KBM-7 (cell line): ENCODE results near the gene IL1RAP.
A peak's percentile ranks its signal among the peaks of the same experiment; 100 is the strongest.
"Not testable (repeated sequence)": the region's sequence is repeated elsewhere in the genome, so short reads cannot be mapped to it uniquely, and the experiment has no call there.

Source experiments
- DNase-seq: peaks from one replicate; pipeline ENCODE4 v3.0.0-alpha.2; 2015
- in situ Hi-C: fragments of 300-500 bp; cut with MboI; formaldehyde crosslinking; loops from 2 replicates; pipeline ENCODE4 v1.14.3; 2020; ENCODE audit warnings: low sequenced_read_pairs, low pct_unique_long_range_greater_than_20kb, mixed read lengths

The IL1RAP gene

GRCh38 chr3:190621927-190622326 is 108.0 kb downstream of the IL1RAP start:
- DNase-seq = no peak
- in situ Hi-C loops = no loop called here

DNA sequence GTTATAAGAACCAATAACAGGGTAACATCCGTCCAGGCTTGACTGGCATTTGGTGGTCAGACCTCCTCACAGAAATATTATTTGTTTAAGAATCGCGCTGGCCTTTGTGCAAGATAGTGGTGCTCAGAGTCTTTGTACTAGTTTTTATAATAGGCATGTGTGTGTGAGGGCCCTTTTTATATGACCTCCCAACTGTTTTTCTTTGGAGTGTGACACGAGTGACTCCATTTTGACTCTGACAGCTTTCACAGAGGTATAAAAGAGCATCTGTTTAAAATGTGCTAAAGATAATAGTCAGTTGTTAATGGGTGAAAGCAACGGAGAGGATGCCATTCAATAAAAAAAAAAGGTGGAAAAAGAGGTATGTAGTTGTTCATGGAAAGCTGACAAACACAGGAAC is 110.4 kb downstream of the IL1RAP start:
- DNase-seq = no peak
- in situ Hi-C loops = no loop called here

DNA sequence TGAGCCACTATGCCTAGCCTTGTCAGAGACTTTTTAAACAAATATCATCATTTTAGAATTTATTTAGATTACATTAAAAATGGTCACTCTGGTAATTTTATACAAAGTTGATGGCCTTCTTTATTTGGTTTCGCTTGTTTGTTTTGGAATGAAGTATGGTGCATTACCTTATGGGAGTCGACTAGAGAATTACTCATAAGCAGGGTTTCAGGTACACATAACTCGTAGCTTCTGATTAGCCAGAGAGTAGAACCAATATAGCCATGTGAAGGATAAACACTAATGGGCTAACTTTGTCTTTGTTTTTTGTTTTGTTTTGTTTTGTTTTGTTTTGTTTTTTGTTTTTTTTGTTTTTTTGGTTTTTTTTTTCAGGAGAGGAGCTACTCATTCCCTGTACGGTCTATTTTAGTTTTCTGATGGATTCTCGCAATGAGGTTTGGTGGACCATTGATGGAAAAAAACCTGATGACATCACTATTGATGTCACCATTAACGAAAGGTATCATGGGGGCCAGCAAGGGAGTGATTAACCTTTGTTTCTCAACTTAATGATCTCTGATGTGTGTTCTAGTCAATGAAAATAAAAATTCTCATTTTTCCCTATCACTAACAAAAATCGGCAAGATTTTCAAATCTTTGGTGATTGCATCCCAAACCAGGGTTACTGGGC is 113.2 kb downstream of the IL1RAP start:
- in situ Hi-C loops = no loop called here
- no peak for DNase-seq

DNA sequence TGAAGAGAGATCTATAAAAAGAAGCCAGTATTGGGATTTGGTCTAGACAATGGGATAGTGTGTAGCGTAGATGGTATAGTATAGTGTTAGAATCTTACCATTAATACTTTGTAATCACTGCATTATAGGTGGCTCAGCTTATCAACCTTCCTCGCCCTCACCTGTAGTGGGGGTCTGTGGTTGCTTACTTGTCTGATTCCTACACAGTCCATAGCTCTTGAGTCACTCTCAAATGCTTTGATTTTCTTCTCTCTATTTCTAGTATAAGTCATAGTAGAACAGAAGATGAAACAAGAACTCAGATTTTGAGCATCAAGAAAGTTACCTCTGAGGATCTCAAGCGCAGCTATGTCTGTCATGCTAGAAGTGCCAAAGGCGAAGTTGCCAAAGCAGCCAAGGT is 115.2 kb downstream of the IL1RAP start:
- in situ Hi-C loops = no loop called here
- no peak for DNase-seq

DNA sequence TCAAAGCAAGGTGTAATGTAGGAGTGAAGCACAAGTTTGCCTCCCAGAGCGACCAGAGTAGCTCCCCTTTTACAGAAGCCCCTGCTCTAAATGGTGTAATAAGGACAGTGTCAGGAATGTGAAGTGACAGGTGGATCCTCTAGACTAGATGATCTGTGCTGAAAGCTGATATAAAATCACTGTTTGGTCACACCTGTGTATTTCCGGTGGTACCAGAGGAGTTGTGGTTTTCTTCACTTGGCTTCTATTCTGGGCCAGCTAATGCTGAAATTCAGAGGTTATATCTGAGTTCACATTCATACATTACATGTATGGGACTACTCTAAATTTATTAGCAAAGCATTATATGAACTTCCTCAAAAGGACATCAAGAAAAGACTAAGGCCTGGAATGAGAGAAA is 117.4 kb downstream of the IL1RAP start:
- in situ Hi-C loops = no loop called here
- no peak for DNase-seq

GRCh38 chr3:190641564-190641963 is 127.7 kb downstream of the IL1RAP start:
- DNase-seq = no peak
- in situ Hi-C loops = no loop called here

GRCh38 chr3:190642016-190642415 is 128.1 kb downstream of the IL1RAP start:
- DNase-seq = no peak
- in situ Hi-C loops = no loop called here

GRCh38 chr3:190644035-190644434 is 130.2 kb downstream of the IL1RAP start:
- DNase-seq = no peak
- in situ Hi-C loops = no loop called here

GRCh38 chr3:190644766-190645165 is 130.9 kb downstream of the IL1RAP start:
- no peak for DNase-seq
- in situ Hi-C loops = no loop called here

DNA sequence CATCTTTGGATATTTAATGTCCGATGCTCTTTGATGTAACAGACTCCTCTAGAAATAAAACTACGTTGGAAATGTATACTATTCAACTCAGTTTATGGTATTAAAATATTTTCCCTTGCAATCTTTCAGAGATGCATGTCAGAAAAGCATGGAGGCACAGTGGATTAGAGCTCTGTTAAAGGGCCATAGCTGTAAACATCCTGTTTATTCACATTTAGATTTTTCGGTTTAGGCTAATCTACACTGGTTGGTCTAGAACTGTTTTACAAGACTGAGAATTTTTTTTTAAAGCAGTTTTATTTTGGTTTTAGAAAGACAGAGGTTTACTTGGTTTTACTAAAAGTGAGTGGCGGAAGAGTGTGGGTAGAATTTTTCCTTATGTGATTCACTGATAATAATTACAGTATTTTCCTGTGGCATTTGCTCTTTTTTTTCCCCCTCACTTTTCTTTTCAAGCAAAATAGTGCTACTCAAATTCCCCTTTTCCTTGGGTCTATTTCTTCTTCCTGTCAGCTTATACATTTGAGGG is 132.1 kb downstream of the IL1RAP start:
- DNase-seq = no peak
- in situ Hi-C loops = no loop called here

DNA sequence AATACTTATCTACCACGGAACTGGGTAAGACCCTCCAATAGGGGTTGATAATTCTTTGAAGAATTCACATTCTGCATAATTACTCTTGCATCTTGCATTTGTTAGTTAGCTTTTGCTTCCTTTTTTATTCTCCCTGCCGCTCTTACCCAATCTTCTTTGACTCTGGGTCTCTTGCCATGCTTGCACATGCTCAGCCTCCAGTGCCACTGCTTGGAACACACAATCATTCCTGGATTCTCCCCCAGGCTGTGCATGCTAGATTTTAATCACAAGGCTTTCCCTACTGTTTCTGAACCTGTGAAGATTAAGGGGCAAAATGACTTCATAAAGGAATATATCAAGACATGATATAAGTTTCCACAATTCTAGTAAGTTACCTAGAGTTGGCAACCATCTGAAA is 133.1 kb downstream of the IL1RAP start:
- in situ Hi-C loops = no loop called here
- no peak for DNase-seq

DNA sequence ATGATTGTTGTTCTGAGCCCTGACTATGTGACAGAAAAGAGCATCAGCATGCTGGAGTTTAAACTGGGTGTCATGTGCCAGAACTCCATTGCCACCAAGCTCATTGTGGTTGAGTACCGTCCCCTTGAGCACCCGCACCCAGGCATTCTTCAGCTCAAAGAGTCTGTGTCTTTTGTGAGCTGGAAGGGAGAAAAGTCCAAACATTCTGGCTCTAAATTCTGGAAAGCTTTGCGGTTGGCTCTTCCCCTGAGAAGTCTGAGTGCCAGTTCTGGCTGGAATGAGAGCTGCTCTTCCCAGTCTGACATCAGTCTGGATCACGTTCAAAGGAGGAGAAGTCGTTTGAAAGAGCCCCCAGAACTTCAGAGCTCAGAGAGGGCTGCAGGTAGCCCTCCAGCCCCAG is 142.0 kb downstream of the IL1RAP start:
- no peak for DNase-seq
- in situ Hi-C loops = no loop called here

DNA sequence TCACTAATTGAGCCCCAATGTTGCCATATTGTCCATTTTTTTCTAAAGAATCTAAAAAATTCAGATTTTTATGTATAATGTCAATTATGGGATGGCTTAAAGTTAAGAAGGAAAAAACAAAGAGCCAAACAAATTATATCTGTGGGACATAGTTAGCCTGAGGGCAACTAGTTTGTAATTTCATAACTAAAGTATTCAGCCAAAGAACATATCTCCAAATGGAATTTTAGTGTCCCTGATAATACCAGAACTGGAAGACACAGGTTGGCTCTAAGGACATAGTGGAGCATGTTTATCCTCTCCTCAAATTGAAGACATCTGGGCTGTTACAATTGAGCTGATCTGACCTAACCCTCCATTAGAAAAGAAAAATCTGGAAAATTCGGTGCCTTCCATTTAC is 144.2 kb downstream of the IL1RAP start:
- in situ Hi-C loops = no loop called here
- DNase-seq = no peak

DNA sequence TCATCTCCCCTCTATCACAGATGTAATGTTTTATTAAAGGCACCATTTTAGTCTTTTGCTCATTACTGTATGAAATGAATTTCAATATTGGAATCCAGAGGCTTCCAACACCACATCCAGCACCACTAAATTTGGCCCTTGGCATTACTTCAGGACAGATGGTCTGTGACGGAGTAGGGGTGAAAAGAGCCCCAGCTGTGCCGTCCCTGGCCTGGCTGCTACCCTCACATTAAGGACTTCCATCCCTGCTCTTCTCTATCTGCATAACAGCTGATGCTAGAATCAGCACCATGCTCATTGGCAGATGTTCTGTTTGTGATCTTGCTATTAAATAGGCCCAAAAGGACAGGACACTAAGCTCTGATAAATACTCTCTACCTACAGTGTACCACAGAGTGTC is 152.9 kb downstream of the IL1RAP start:
- no peak for DNase-seq
- in situ Hi-C loops = no loop called here

DNA sequence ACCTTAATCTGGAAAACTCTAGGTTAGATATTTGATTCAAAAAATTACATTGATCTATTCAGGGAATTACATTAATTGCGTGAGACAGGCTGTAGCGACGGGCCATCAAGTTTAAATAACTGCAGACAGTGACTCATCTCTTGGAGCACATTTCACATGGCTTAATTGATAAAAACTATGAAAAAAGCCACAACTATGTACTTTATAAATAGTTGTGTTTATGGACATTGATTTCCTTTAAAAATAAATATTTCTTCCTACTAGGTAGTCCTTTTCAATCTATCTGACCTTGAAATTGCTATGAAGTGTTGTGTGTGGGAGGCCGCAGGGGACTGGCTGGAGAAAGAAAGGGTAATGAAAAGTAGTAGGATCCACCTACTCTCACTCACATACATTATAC is 157.8 kb downstream of the IL1RAP start:
- no peak for DNase-seq

DNA sequence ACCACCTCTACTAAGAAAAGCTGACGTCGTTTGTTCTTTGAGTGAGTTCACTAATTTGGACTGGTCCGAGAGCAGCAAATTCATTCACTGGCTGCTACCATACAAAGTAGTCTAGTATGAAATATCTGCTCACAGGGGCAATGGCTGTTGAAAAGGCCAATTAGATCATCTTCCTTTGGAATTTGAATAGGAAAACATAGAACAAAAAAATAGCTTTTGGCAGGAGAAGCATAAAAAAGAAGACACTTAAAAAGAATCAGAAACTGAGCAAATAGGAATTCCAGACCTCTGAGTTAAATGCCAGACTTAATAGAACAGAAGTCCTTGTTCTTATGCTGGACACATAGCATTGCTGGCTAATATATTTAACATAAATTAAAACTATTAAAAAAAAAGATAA is 159.3 kb downstream of the IL1RAP start:
- in situ Hi-C loops = no loop called here
- DNase-seq = no peak

More for the DNA sequence above, 157.8 kb downstream of the IL1RAP start:
- in situ Hi-C loops = no loop called here

GRCh38 chr3:190676481-190676880 is 162.6 kb downstream of the IL1RAP start:
- DNase-seq = no peak
- in situ Hi-C loops = no loop called here

DNA sequence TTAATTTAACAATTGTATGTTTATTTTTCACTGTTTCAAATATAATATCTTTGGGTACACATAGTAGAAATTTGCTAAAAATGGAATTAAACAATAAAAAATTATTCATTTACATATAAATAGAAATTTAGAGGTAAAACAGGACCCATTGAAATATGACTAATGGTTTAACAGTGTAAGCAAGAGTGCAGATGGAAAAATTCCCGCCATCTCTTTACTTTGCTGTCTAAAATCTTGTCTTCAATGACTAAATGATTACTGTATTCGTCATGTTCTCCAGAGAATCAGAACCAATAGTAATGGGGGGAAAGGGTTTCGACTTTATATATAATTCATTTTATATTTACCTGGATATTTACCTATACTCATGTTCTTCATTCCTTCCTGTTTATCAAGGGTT is 163.1 kb downstream of the IL1RAP start:
- no peak for DNase-seq
- in situ Hi-C loops = no loop called here

GRCh38 chr3:190677868-190678267 is 164.0 kb downstream of the IL1RAP start:
- DNase-seq, in situ Hi-C loops: not testable (repeated sequence)

GRCh38 chr3:190680691-190681090 is 166.8 kb downstream of the IL1RAP start:
- in situ Hi-C loops = no loop called here
- peak; percentile 30 for DNase-seq

DNA sequence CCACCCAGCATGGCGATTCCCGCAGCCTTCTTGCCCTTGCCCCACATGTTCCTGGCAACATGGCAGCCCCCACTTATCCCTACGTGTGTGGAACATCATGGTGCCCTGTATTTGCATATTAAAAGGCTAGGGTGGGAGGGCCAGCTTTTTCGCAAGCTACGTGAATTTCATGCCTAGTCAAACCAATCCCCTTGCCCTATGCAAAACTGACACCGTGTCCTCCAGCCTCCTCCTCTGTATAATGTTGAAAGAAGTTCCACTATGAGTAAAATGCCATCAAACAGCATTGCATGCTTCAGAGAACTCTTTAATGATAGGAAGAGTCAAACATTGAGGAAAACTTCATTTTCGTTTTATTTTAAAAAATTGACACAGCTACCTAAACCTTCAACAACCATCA is 170.9 kb downstream of the IL1RAP start:
- no peak for DNase-seq
- in situ Hi-C loops = no loop called here
